Hepatocyte (in vitro differentiated cells): ENCODE results near the gene SIGLEC5.

Source experiments
- CTCF ChIP-seq: fragments of 200-600 bp; sonication (generic); IDR thresholded peaks from 2 replicates; pipeline ENCODE4 v1.5.1; 2016; ENCODE audit warnings: antibody characterized with exemption, mild to moderate bottlenecking; ENCODE audit not compliant: poor library complexity
- EZH2 ChIP-seq: fragments of 200-600 bp; sonication (generic); IDR thresholded peaks from 2 replicates; pipeline ENCODE4 v1.6.1; 2016; ENCODE audit warnings: antibody characterized with exemption, mild to moderate bottlenecking, borderline replicate concordance

- TF ChIP-seq CTCF (no peak), EZH2 (no peak)
These were observed 31.9 kb downstream of the SIGLEC5 start for GRCh38 chr19:51598159-51598915.
